ENCODE measurements around the gene TMEM18.

The TMEM18 gene

DNA sequence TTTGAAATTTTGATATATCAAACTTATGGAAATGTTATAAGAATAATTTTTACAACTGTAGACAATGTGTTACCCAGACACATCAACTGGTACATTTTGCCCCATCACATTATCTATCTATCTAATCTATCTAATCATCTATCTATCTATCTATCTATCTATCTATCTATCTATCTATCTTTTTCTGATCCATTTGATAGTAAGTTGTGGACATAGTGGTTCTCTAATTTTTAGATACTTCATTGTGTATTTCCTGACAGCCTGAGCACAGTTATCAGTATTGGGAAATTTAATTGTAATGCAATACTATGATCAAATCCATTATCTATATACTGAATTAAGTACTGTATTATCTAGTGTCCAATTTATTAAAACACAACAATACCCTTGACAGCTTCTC, 42.0 kb upstream of the TMEM18 start:
- no peak for DNase-seq (ENCODE audit: low spot score)
- ChIA-PET POLR2A (ENCODE audit: low non-redundant PET) (no interaction called here), CTCF (interaction anchor here (0.5 kb wide), 1 partner anchor 21 kb away, joined by 3 read pairs; no protein-coding TSS in a partner anchor)
- TF ChIP-seq, protein P1, sequence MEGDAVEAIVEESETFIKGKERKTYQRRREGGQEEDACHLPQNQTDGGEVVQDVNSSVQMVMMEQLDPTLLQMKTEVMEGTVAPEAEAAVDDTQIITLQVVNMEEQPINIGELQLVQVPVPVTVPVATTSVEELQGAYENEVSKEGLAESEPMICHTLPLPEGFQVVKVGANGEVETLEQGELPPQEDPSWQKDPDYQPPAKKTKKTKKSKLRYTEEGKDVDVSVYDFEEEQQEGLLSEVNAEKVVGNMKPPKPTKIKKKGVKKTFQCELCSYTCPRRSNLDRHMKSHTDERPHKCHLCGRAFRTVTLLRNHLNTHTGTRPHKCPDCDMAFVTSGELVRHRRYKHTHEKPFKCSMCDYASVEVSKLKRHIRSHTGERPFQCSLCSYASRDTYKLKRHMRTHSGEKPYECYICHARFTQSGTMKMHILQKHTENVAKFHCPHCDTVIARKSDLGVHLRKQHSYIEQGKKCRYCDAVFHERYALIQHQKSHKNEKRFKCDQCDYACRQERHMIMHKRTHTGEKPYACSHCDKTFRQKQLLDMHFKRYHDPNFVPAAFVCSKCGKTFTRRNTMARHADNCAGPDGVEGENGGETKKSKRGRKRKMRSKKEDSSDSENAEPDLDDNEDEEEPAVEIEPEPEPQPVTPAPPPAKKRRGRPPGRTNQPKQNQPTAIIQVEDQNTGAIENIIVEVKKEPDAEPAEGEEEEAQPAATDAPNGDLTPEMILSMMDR (conservative IDR thresholded peaks at IDR 0.05; ENCODE audit: low read depth), result no peak
- H3K27ac ChIP-seq, result no peak overlapping the region

DNA sequence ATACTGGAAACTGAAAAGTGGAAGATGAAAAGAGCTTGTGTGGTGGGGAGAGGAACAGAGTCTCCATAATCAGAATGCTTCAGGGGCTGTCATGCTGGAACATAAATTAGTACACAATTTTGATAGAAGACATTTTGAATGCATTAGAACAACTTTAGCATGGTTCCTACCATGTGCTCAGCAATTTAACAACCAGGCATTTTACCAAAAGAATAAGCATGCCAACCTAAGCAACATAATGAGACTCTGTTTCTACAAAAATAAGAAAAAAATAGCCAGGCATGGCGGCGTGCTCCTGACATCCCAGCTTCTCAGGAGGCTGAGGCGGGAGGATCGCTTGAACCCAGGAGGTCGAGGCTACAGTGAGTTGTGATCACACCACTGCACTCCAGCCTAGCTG, 40.5 kb upstream of the TMEM18 start:
- TF ChIP-seq, protein P1 (conservative IDR thresholded peaks at IDR 0.05; ENCODE audit: low read depth), result no peak
- POLR2A ChIA-PET (ENCODE audit: low non-redundant PET), result no interaction called here
- CTCF ChIA-PET, result no interaction called here
- H3K27ac ChIP-seq, result no peak overlapping the region
- DNase-seq (ENCODE audit: low spot score), result no peak

DNA sequence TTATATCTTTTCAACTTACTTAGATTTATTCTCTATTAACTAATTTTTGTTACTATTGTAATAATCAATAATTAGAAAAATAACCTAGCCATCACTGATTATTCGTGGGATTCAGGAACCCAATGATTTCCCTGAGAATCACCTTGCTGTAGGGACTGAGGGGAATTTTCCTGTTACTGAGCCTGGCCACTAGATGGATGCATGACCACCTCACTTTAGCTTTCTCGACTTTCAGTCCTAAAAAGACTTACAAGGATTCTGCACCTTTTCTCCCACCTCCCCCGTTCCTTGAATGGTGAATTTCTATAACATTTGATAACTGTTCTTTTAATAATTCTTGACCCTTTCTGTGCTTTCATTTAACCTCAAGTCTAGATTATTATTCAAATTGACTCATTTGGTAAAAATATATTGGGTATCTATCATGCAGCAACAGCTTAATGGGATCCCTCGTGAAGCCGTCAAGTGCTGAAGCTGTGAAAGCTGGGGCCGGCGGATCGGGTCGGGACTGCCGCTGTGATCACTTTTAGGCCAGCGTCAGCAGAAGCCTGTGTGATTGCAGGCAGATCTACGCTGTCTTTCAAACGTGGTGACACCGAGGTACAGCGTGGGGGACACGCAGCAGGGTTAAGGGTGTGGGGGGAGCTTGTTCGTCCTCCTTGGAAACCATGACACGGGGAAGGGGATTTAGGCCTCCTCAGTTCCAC, 38.8 kb upstream of the TMEM18 start:
- TF ChIP-seq, protein P1 (conservative IDR thresholded peaks at IDR 0.05; ENCODE audit: low read depth), result peak; percentile 27; the same call in 1 of the 2 replicates
- CTCF ChIA-PET, result interaction anchor here (0.5 to 1.4 kb wide), 6 partner anchors 8 to 835 kb away, joined by 3 to 5 read pairs (median 3); no protein-coding TSS in a partner anchor
- POLR2A ChIA-PET (ENCODE audit: low non-redundant PET), result no interaction called here
- DNase-seq (ENCODE audit: low spot score), result peak; percentile 7
- no peak overlapping the region for H3K27ac ChIP-seq

DNA sequence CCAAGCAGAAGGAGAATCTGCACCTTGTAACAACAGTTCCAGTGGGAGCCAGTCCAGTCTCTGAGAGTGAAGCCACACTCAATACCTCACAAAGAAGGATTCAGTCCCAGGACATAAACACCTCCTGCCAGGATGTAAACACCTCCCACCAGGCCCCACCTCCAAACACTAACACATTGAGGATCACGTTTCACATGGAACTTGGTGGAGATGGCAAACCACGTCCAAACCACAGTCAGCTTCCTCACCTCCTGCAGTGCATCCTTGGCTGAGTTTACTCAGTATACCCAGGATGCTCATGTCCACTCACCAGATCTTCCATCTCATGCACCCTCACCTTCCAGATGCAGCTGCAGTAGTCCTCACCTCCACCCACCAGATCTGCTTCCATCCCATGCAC, 37.8 kb upstream of the TMEM18 start:
- CTCF ChIA-PET, result interaction anchor here (0.5 to 1.4 kb wide), 5 partner anchors 9 to 1044 kb away, joined by 3 to 5 read pairs (median 3); no protein-coding TSS in a partner anchor

DNA sequence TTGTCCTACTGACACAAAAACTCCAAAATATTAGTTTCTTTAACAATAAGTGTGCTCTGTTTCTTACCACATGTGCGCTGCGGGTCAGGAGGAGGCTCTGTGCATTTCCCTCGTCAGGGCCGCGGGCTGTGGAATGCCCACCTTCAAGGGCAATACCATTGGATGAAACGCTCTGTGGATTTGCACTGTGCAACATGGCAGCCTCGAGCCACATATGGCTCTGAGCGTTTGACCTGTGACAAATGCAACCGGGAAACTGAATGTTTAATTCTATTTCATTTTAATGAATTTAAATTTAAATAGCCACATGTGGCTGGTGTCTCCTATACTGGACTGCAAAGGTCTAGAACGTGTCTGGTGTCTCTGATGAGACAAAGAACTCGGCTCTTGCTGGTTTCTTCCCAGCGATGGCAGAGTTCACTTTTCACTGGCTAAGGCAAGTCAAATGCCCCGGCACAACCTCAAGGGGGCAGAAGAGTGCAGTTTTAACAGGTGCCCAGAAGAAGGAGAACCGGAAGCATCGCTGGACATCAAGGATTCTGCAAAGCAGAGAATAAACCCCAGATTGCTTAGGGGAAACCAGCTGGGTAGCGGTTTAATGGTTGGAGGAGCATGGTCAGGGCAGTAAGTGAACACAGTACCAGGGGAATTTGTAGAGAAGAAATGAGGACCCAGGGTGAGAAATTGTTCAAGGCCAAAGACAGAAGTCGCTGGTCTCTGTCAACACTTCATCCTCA, 37.0 kb upstream of the TMEM18 start:
- no peak overlapping the region for H3K27ac ChIP-seq
- ChIA-PET POLR2A (ENCODE audit: low non-redundant PET) (no interaction called here), CTCF (interaction anchor here (0.6 to 0.8 kb wide), 3 partner anchors 422 to 1045 kb away, joined by 3 to 8 read pairs (median 3); no protein-coding TSS in a partner anchor)
- TF ChIP-seq, protein P1 (conservative IDR thresholded peaks at IDR 0.05; ENCODE audit: low read depth), result peak; percentile 66
- DNase-seq (ENCODE audit: low spot score), result peak; percentile 36

More for the DNA sequence above, 37.8 kb upstream of the TMEM18 start:
- TF ChIP-seq, protein P1 (conservative IDR thresholded peaks at IDR 0.05; ENCODE audit: low read depth), result no peak
- POLR2A ChIA-PET (ENCODE audit: low non-redundant PET), result no interaction called here
- no peak for DNase-seq (ENCODE audit: low spot score)
- H3K27ac ChIP-seq, result no peak overlapping the region

DNA sequence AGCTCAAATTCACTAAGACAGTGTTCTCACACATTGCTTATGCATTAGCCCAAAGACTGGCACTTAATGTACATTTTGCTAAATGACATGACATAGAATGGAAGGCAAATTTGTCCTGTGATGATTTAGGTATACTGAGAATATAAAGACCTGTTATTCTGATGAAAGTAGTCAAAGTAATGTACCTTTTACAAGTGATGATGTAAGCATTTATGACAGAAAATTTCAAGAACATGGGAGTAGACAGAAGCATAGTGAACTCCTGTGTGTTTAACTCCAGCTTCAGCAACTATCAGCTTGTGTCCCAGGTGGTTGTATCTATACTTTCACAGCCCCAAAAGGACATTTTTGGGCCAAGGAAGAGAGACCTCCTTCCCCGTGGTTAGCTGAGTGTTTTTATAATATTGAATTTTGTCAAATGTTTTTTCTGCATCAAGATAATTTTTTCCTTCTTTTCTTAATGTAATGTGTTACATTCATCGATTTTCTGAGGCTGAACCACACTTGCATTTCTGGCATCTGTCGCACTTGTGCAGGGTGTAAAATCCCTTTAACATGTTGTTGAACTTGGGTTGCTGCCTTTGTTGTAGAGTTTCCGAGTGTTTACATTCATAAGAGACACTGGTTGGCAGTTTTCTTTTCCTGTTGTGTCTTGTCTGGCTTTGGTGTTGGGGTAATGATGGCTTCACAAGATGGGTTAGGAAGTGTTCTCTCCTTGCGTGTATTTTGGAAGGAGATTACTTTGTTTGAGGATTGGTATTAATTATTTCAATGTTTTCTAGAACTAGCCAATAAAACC, 33.9 kb upstream of the TMEM18 start:
- ChIA-PET CTCF (no interaction called here), POLR2A (ENCODE audit: low non-redundant PET) (no interaction called here)
- TF ChIP-seq, protein P1 (conservative IDR thresholded peaks at IDR 0.05; ENCODE audit: low read depth), result no peak
- DNase-seq (ENCODE audit: low spot score), result no peak
- no peak overlapping the region for H3K27ac ChIP-seq
